IPS DF 6.9 (cell line): ENCODE data around the gene PSMG4.

Experiments
- DNase-seq: peaks from one replicate; pipeline ENCODE4 v3.0.0-alpha.2; 2013; ENCODE audit warnings: low read depth, low spot score
- H3K27ac ChIP-seq: one replicate; pipeline ENCODE4 v1.5.1; 2013; ENCODE audit warnings: low read length, control low read depth
- H3K27me3 ChIP-seq: 2 replicates; pipeline ENCODE4 v1.6.1; 2013; ENCODE audit warnings: mild to moderate bottlenecking, low read length; ENCODE audit not compliant: control insufficient read depth, insufficient read depth
- H3K36me3 ChIP-seq: 2 replicates; pipeline ENCODE4 v1.6.1; 2013; ENCODE audit warnings: low read length; ENCODE audit not compliant: control insufficient read depth, insufficient read depth
- H3K4me1 ChIP-seq: 2 replicates; pipeline ENCODE4 v1.6.1; 2013; ENCODE audit warnings: low read length; ENCODE audit not compliant: control insufficient read depth, insufficient read depth
- H3K4me3 ChIP-seq: 2 replicates; pipeline ENCODE4 v1.5.1; 2013; ENCODE audit warnings: mild to moderate bottlenecking, low read length
- H3K9me3 ChIP-seq: 2 replicates; pipeline ENCODE4 v1.6.1; 2013; ENCODE audit warnings: low read length, inconsistent platforms; ENCODE audit not compliant: control insufficient read depth, insufficient read depth
- WGBS: extraction: QIAGEN DNeasy Blood & Tissue Kit; methylation state at CpG from one replicate; pipeline ENCODE4 v1.1.7; 2013; ENCODE audit warnings: mixed read lengths, missing lambda C conversion rate; ENCODE audit not compliant: insufficient read length, insufficient coverage; 5-methylcytosine and 5-hydroxymethylcytosine counted together

Gene PSMG4

GRCh38 chr6:3316331-3316730, 57.6 kb downstream of the PSMG4 start:
- no CpG with 5 or more reads among the region's 9 CpGs for WGBS
- 0 out of 2 replicates have a peak, but pooled peaks cover 2% of the 10 kb centered on the region for H3K36me3 ChIP-seq
- DNase-seq, result no peak
- no peak overlapping the region for H3K27ac ChIP-seq
- H3K4me1 ChIP-seq, result no peaks in the 10 kb centered on the region
- no peak overlapping the region for H3K4me3 ChIP-seq
- H3K27me3 ChIP-seq, result no peaks in the 10 kb centered on the region
- no peaks in the 10 kb centered on the region for H3K9me3 ChIP-seq

- Histone ChIP-seq H3K27me3 (no peaks in the 10 kb centered on the region), H3K4me3 (no peak overlapping the region), H3K4me1 (no peaks in the 10 kb centered on the region), H3K27ac (no peak overlapping the region), H3K9me3 (no peaks in the 10 kb centered on the region), H3K36me3 (0 out of 2 replicates have a peak, but pooled peaks cover 2% of the 10 kb centered on the region)
- WGBS, result no CpG with 5 or more reads among the region's 8 CpGs
- no peak for DNase-seq
These were observed 58.1 kb downstream of the PSMG4 start for GRCh38 chr6:3316818-3317217.
